Endodermal cell (in vitro differentiated cells): ENCODE measurements around the gene GINS1. TPM values are rescaled to one million over a fixed set of nuclear protein-coding genes. Genes with fewer than 3 reads are reported as not detected.
A peak's percentile ranks its signal among the peaks of the same experiment; 100 is the strongest.
"Not testable (repeated sequence)": the region's sequence is repeated elsewhere in the genome, so short reads cannot be mapped to it uniquely, and the experiment has no call there.

Experiments used
- DNase-seq: peaks from one replicate; pipeline ENCODE4 v3.0.0-alpha.2; 2017
- H3K27ac ChIP-seq: 2 replicates; pipeline ENCODE4 v1.5.1; 2013; ENCODE audit warnings: mild to moderate bottlenecking, low read depth, low read length, moderate library complexity
- H3K27me3 ChIP-seq: 2 replicates; pipeline ENCODE4 v1.6.1; 2013; ENCODE audit warnings: mild to moderate bottlenecking, low read length, moderate library complexity; ENCODE audit not compliant: insufficient read depth, control insufficient read depth, poor library complexity, severe bottlenecking
- H3K36me3 ChIP-seq: 2 replicates; pipeline ENCODE4 v1.7.0; 2013; ENCODE audit warnings: mild to moderate bottlenecking, low read length, moderate library complexity; ENCODE audit not compliant: control insufficient read depth, insufficient read depth
- H3K4me1 ChIP-seq: one replicate; pipeline ENCODE4 v1.7.0; 2013; ENCODE audit warnings: low read length; ENCODE audit not compliant: control insufficient read depth, insufficient read depth
- H3K4me3 ChIP-seq: 2 replicates; pipeline ENCODE4 v1.5.1; 2013; ENCODE audit warnings: mild to moderate bottlenecking, low read length, moderate library complexity
- H3K9ac ChIP-seq: 2 replicates; pipeline ENCODE4 v1.6.1; 2013; ENCODE audit warnings: mild to moderate bottlenecking, low read length, moderate library complexity; ENCODE audit not compliant: poor library complexity, severe bottlenecking; ENCODE audit errors: extremely low read depth
- H3K9me3 ChIP-seq: 2 replicates; pipeline ENCODE4 v1.6.1; 2013; ENCODE audit warnings: mild to moderate bottlenecking, low read length, moderate library complexity; ENCODE audit not compliant: control insufficient read depth
- H3K27ac Mint-ChIP-seq: 2 replicates; pipeline ENCODE4 v1.8.0; 2020; ENCODE audit warnings: mixed read lengths
- H3K27me3 Mint-ChIP-seq: 2 replicates; pipeline ENCODE4 v1.8.0; 2021; ENCODE audit warnings: mild to moderate bottlenecking, mixed read lengths; ENCODE audit not compliant: insufficient read depth
- H3K36me3 Mint-ChIP-seq: 2 replicates; pipeline ENCODE4 v1.8.0; 2020; ENCODE audit warnings: low read depth, mixed read lengths
- H3K4me1 Mint-ChIP-seq: 2 replicates; pipeline ENCODE4 v1.8.0; 2020; ENCODE audit warnings: mixed read lengths
- H3K4me3 Mint-ChIP-seq: 2 replicates; pipeline ENCODE4 v1.8.0; 2020; ENCODE audit warnings: mild to moderate bottlenecking, moderate library complexity, mixed read lengths
- H3K9me3 Mint-ChIP-seq: 2 replicates; pipeline ENCODE4 v1.8.0; 2020; ENCODE audit warnings: mild to moderate bottlenecking, mixed read lengths
- CTCF ChIP-seq: fragments of 200-600 bp; sonication (generic); conservative IDR thresholded peaks from 2 replicates; pipeline ENCODE4 v1.5.0; 2021; ENCODE audit warnings: antibody characterized with exemption, mild to moderate bottlenecking
- WGBS, 2 experiments: methylation state at CpG; one replicate each; pipeline versions ENCODE4 v1.1.5 to v1.1.7; 2013; ENCODE audit warnings: missing lambda C conversion rate in 2 of 2, mixed read lengths in 1 of 2; ENCODE audit not compliant: insufficient coverage in 1 of 2, insufficient read length in 1 of 2; 5-methylcytosine and 5-hydroxymethylcytosine counted together
- total RNA-seq, 2 donors: library from RNA; stranded (reverse); fragmentation: NEBNext Ultra II Directional in 1 of 2; extraction: Animal tissue kit (Norgen Biotek cat#: 25700) in 1 of 2; gene quantifications; 2 replicates in 1 of 2; 3 replicates in 1 of 2; pipeline ENCODE4 v1.2.1, GENCODE V29; 2021

GINS1 gene
- total RNA-seq, 2 donors from 2014 or later: 40.2 to 48.6 TPM

- Mint-ChIP-seq H3K4me1 (peaks cover 24% of the 10 kb centered on the region), H3K27ac (no peak overlapping the region), H3K27me3 (no peaks in the 10 kb centered on the region), H3K4me3 (no peak overlapping the region), H3K36me3 (peaks cover 5% of the 10 kb centered on the region), H3K9me3 (peaks cover 27% of the 10 kb centered on the region)
- no peak overlapping the region for H3K9ac ChIP-seq
- peaks cover 22% of the 10 kb centered on the region for H3K9me3 ChIP-seq
- DNase-seq: no peak
- peak overlapping the region; percentile 47 for H3K27ac ChIP-seq
- no peaks in the 10 kb centered on the region for H3K27me3 ChIP-seq
- no peaks in the 10 kb centered on the region for H3K4me1 ChIP-seq
- no peak overlapping the region for H3K4me3 ChIP-seq
- 69 to 89% methylated on average over 3 to 4 of the region's 4 CpGs for WGBS, 2 experiments
- TF ChIP-seq CTCF: no peak
- no peaks in the 10 kb centered on the region for H3K36me3 ChIP-seq
These were observed 9.0 kb upstream of the GINS1 start for GRCh38 chr20:25398376-25399036.

- H3K4me1 ChIP-seq: no peaks in the 10 kb centered on the region
- H3K27ac ChIP-seq: peak overlapping the region; percentile 41
- no peak overlapping the region for H3K27ac Mint-ChIP-seq
- H3K9ac ChIP-seq: no peak overlapping the region
- H3K9me3 Mint-ChIP-seq: peaks cover 28% of the 10 kb centered on the region
- no peak overlapping the region for H3K4me3 Mint-ChIP-seq
- no peak overlapping the region for H3K4me3 ChIP-seq
- DNase-seq: peak; percentile 69
- H3K36me3 Mint-ChIP-seq: peaks cover 4% of the 10 kb centered on the region
- H3K27me3 Mint-ChIP-seq: no peaks in the 10 kb centered on the region
- peaks cover 27% of the 10 kb centered on the region for H3K9me3 ChIP-seq
- H3K36me3 ChIP-seq: no peaks in the 10 kb centered on the region
- peak; percentile 72 for TF ChIP-seq CTCF
- WGBS, 2 experiments: 48 to 55% methylated on average over 4 to 5 of the region's 5 CpGs
- peaks cover 19% of the 10 kb centered on the region for H3K4me1 Mint-ChIP-seq
- no peaks in the 10 kb centered on the region for H3K27me3 ChIP-seq
These were observed 8.4 kb upstream of the GINS1 start for GRCh38 chr20:25399037-25399430.

- Histone ChIP-seq H3K9me3 (peaks cover 36% of the 10 kb centered on the region), H3K27ac (peak overlapping the region; percentile 41)
- H3K4me1 ChIP-seq, H3K4me1 Mint-ChIP-seq, H3K4me3 Mint-ChIP-seq, H3K4me3 ChIP-seq, H3K36me3 ChIP-seq, H3K27ac Mint-ChIP-seq, H3K27me3 Mint-ChIP-seq, DNase-seq, H3K27me3 ChIP-seq, H3K9ac ChIP-seq, H3K36me3 Mint-ChIP-seq: not testable (repeated sequence)
- WGBS, 2 experiments: 88 to 90% methylated on average over 8 to 11 of the region's 11 CpGs
- H3K9me3 Mint-ChIP-seq: peaks cover 36% of the 10 kb centered on the region
These were observed 7.2 kb upstream of the GINS1 start for GRCh38 chr20:25400291-25400732.
